HepG2 (cell line): ENCODE data around the gene SNRPF. TPM values are rescaled to one million over a fixed set of nuclear protein-coding genes. Genes with fewer than 3 reads are reported as not detected.

Source experiments
- GABPB1 ChIP-seq: IDR thresholded peaks from 2 replicates; pipeline ENCODE4 v1.6.1; 2016; ENCODE audit warnings: mild to moderate bottlenecking, missing genetic modification reagents, moderate library complexity, missing compliant biosample characterization
- GATA4 ChIP-seq: sonication (generic); IDR thresholded peaks from 2 replicates; pipeline ENCODE4 v1.6.1; 2016; ENCODE audit warnings: antibody characterized with exemption, low read depth, borderline replicate concordance
- RNF2 ChIP-seq: fragments of 450-650 bp; conservative IDR thresholded peaks from 2 replicates; pipeline ENCODE4 v1.6.1; 2016; ENCODE audit warnings: low read depth
- SPEN ChIP-seq: sonication (generic); formaldehyde crosslinking; IDR thresholded peaks from 2 replicates; pipeline ENCODE4 v1.5.1; 2020; ENCODE audit warnings: low read depth, mild to moderate bottlenecking, missing genetic modification reagents
- TEAD3 ChIP-seq: optimal IDR thresholded peaks from 2 replicates; pipeline ENCODE3; 2016; ENCODE audit warnings: borderline replicate concordance
- ZNF367 ChIP-seq: sonication (generic); formaldehyde crosslinking; IDR thresholded peaks from 2 replicates; pipeline ENCODE4 v1.4.0; 2020; ENCODE audit warnings: missing genetic modification reagents, borderline replicate concordance
- ZNF607 ChIP-seq: sonication (generic); formaldehyde crosslinking; IDR thresholded peaks from 2 replicates; pipeline ENCODE4 v1.5.1; 2020; ENCODE audit warnings: missing genetic modification reagents, mild to moderate bottlenecking, borderline replicate concordance
- ZNF747 ChIP-seq: sonication (generic); formaldehyde crosslinking; IDR thresholded peaks from 2 replicates; pipeline ENCODE4 v1.8.1; 2023; ENCODE audit warnings: missing genetic modification reagents, mild to moderate bottlenecking, borderline replicate concordance
- polyA plus RNA-seq, 8 experiments: library from polyadenylated mRNA; depleted of rRNA in 3 of 8; stranded (reverse) in 7 of 8; unstranded in 1 of 8; fragments of >200 nt; fragmentation: Illumina TruSeq in 4 of 8; extraction: Trizol in 4 of 8; gene quantifications; 2 replicates each; pipeline versions ENCODE4 v1.2.1 to v1.2.3, GENCODE V29; 2011 to 2016; ENCODE audit warnings: low read depth in 4 of 8, missing spikeins in 1 of 8, mixed read lengths in 1 of 8; ENCODE audit not compliant: insufficient read depth in 1 of 8
- total RNA-seq, 5 experiments: library from RNA; depleted of rRNA; stranded (reverse); fragments of >200 nt; fragmentation: Illumina TruSeq; extraction: Trizol; gene quantifications; 2 replicates each; pipeline ENCODE4 v1.2.3, GENCODE V29; 2016; ENCODE audit warnings: low read depth in 1 of 5
- TF ChIP-seq, protein P1 (sequence below): sonication (generic); formaldehyde crosslinking; IDR thresholded peaks from 2 replicates; pipeline ENCODE4 v1.8.0; 2022; ENCODE audit warnings: mild to moderate bottlenecking, missing genetic modification reagents
- TF ChIP-seq, protein P2 (sequence below): sonication (generic); formaldehyde crosslinking; IDR thresholded peaks from 2 replicates; pipeline ENCODE4 v1.9.0; 2021; ENCODE audit warnings: missing genetic modification reagents, mild to moderate bottlenecking, borderline replicate concordance
- TF ChIP-seq, protein P3 (sequence below), 2 experiments: fragments of 450-650 bp in 1 of 2; sonication (generic) in 1 of 2; formaldehyde crosslinking; IDR thresholded peaks; 2 replicates each; pipeline versions ENCODE4 v1.5.0 to v1.8.0; 2020 to 2022; ENCODE audit warnings: mild to moderate bottlenecking in 1 of 2, missing genetic modification reagents in 1 of 2
- TF ChIP-seq, protein P4 (sequence below): sonication (generic); formaldehyde crosslinking; IDR thresholded peaks from 2 replicates; pipeline ENCODE4 v1.4.0; 2020; ENCODE audit warnings: missing genetic modification reagents
- TF ChIP-seq, protein P5 (sequence below): sonication (generic); formaldehyde crosslinking; IDR thresholded peaks from 2 replicates; pipeline ENCODE4 v1.4.0; 2020; ENCODE audit warnings: mild to moderate bottlenecking, missing genetic modification reagents
- TF ChIP-seq, protein P6 (sequence below): IDR thresholded peaks from 2 replicates; pipeline ENCODE4 v1.6.1; 2016; ENCODE audit warnings: missing genetic modification reagents, missing compliant biosample characterization

Gene SNRPF
- total and polyA plus RNA-seq, 2 of the 13 experiments (the other 11 are each of a cell fraction or from before 2014, with no cell fraction given): 31.7 to 77.2 TPM

DNA sequence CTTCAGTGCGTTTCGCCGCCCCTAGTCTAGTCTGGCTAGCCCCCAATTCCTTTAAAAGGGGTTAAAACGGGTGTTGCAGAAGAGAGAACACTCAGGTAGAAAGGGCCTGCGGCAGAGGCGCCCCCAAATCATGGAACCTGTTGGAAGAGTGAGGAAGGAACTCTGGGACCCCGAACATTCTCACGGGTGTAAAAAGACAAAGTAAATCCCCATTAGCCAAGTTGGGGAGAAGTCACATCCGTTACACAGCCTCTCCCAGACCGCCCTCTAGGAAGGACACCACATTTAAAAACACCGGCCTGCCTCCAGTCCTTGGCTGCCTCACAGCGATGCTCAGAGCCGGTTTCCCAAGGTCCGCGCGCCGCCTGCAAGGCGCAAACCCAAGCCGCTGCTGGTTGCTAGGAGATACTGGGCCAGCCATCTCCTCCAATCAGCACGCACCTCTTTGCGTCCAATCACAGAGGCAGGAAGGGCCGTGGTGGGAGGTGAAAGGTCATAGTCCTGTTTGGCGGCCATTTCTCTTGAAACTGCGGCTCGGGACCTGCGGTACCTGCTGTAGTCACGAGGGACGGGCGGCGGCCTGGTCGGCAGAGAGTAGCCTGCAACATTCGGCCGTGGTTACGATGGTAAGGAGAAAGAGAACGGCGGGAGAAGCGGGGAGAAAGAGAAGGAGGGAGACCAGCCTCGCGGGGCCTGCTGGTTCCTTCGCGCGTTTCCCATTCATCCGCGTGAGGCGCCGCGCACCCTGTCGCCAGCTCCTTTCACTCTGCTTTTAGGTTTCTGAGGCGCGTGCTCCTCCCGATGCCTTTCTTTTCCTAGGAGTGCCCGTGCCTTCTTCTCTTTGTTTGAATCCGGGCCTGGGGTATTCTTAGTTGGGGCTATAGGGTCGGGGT, at the start of gene SNRPF (continued):
- TF ChIP-seq, protein P1, sequence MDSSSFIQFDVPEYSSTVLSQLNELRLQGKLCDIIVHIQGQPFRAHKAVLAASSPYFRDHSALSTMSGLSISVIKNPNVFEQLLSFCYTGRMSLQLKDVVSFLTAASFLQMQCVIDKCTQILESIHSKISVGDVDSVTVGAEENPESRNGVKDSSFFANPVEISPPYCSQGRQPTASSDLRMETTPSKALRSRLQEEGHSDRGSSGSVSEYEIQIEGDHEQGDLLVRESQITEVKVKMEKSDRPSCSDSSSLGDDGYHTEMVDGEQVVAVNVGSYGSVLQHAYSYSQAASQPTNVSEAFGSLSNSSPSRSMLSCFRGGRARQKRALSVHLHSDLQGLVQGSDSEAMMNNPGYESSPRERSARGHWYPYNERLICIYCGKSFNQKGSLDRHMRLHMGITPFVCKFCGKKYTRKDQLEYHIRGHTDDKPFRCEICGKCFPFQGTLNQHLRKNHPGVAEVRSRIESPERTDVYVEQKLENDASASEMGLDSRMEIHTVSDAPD (CRISPR knock-in tag): peak; percentile 37; the same call in 1 of the 2 replicates
- TF ChIP-seq, protein P2, sequence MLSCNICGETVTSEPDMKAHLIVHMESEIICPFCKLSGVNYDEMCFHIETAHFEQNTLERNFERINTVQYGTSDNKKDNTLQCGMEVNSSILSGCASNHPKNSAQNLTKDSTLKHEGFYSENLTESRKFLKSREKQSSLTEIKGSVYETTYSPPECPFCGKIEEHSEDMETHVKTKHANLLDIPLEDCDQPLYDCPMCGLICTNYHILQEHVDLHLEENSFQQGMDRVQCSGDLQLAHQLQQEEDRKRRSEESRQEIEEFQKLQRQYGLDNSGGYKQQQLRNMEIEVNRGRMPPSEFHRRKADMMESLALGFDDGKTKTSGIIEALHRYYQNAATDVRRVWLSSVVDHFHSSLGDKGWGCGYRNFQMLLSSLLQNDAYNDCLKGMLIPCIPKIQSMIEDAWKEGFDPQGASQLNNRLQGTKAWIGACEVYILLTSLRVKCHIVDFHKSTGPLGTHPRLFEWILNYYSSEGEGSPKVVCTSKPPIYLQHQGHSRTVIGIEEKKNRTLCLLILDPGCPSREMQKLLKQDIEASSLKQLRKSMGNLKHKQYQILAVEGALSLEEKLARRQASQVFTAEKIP (CRISPR knock-in tag): no peak
- TF ChIP-seq ZNF367 (no peak), ZNF747 (CRISPR knock-in tag) (peak; percentile 72; the same call in 1 of the 2 replicates), TEAD3 (CRISPR knock-in tag) (peak; percentile 66), GATA4 (no peak), SPEN (CRISPR knock-in tag) (peak; percentile 80), RNF2 (peak; percentile 89), GABPB1 (peak; percentile 75), ZNF607 (CRISPR knock-in tag) (no peak)
- TF ChIP-seq, protein P3, sequence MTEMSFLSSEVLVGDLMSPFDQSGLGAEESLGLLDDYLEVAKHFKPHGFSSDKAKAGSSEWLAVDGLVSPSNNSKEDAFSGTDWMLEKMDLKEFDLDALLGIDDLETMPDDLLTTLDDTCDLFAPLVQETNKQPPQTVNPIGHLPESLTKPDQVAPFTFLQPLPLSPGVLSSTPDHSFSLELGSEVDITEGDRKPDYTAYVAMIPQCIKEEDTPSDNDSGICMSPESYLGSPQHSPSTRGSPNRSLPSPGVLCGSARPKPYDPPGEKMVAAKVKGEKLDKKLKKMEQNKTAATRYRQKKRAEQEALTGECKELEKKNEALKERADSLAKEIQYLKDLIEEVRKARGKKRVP (CRISPR knock-in tag; IDR thresholded peaks at IDR 0.05): no peak
- TF ChIP-seq, protein P4, sequence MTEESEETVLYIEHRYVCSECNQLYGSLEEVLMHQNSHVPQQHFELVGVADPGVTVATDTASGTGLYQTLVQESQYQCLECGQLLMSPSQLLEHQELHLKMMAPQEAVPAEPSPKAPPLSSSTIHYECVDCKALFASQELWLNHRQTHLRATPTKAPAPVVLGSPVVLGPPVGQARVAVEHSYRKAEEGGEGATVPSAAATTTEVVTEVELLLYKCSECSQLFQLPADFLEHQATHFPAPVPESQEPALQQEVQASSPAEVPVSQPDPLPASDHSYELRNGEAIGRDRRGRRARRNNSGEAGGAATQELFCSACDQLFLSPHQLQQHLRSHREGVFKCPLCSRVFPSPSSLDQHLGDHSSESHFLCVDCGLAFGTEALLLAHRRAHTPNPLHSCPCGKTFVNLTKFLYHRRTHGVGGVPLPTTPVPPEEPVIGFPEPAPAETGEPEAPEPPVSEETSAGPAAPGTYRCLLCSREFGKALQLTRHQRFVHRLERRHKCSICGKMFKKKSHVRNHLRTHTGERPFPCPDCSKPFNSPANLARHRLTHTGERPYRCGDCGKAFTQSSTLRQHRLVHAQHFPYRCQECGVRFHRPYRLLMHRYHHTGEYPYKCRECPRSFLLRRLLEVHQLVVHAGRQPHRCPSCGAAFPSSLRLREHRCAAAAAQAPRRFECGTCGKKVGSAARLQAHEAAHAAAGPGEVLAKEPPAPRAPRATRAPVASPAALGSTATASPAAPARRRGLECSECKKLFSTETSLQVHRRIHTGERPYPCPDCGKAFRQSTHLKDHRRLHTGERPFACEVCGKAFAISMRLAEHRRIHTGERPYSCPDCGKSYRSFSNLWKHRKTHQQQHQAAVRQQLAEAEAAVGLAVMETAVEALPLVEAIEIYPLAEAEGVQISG (CRISPR knock-in tag): peak; percentile 86
- TF ChIP-seq, protein P5, sequence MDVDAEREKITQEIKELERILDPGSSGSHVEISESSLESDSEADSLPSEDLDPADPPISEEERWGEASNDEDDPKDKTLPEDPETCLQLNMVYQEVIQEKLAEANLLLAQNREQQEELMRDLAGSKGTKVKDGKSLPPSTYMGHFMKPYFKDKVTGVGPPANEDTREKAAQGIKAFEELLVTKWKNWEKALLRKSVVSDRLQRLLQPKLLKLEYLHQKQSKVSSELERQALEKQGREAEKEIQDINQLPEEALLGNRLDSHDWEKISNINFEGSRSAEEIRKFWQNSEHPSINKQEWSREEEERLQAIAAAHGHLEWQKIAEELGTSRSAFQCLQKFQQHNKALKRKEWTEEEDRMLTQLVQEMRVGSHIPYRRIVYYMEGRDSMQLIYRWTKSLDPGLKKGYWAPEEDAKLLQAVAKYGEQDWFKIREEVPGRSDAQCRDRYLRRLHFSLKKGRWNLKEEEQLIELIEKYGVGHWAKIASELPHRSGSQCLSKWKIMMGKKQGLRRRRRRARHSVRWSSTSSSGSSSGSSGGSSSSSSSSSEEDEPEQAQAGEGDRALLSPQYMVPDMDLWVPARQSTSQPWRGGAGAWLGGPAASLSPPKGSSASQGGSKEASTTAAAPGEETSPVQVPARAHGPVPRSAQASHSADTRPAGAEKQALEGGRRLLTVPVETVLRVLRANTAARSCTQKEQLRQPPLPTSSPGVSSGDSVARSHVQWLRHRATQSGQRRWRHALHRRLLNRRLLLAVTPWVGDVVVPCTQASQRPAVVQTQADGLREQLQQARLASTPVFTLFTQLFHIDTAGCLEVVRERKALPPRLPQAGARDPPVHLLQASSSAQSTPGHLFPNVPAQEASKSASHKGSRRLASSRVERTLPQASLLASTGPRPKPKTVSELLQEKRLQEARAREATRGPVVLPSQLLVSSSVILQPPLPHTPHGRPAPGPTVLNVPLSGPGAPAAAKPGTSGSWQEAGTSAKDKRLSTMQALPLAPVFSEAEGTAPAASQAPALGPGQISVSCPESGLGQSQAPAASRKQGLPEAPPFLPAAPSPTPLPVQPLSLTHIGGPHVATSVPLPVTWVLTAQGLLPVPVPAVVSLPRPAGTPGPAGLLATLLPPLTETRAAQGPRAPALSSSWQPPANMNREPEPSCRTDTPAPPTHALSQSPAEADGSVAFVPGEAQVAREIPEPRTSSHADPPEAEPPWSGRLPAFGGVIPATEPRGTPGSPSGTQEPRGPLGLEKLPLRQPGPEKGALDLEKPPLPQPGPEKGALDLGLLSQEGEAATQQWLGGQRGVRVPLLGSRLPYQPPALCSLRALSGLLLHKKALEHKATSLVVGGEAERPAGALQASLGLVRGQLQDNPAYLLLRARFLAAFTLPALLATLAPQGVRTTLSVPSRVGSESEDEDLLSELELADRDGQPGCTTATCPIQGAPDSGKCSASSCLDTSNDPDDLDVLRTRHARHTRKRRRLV (CRISPR knock-in tag): no peak
- TF ChIP-seq, protein P6, sequence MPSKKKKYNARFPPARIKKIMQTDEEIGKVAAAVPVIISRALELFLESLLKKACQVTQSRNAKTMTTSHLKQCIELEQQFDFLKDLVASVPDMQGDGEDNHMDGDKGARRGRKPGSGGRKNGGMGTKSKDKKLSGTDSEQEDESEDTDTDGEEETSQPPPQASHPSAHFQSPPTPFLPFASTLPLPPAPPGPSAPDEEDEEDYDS (CRISPR knock-in tag): peak; percentile 66
